Tibial nerve (tissue), 4 donors: ENCODE results near the gene DSG4.

Experiments used
- CTCF ChIP-seq, 5 experiments: fragments of 200-600 bp in 3 of 5; fragments of 450-650 bp in 2 of 5; sonication (generic) in 3 of 5; IDR thresholded peaks; one replicate each; pipeline ENCODE4 v1.5.1; 2016 to 2019; ENCODE audit warnings: antibody characterized with exemption in 5 of 5, mild to moderate bottlenecking in 3 of 5, moderate library complexity in 2 of 5
- EP300 ChIP-seq, 2 donors: sonication (generic); formaldehyde crosslinking; IDR thresholded peaks; one replicate each; pipeline ENCODE4 v1.6.1; 2017; ENCODE audit warnings: antibody characterized with exemption in 2 of 2, mild to moderate bottlenecking in 1 of 2
- POLR2A ChIP-seq, 2 donors: fragments of 450-650 bp; IDR thresholded peaks; one replicate each; pipeline ENCODE4 v1.6.1; 2017; ENCODE audit warnings: antibody characterized with exemption in 2 of 2, mild to moderate bottlenecking in 2 of 2, moderate library complexity in 2 of 2

- no peak for TF ChIP-seq EP300 (IDR thresholded peaks at IDR 0.05)
- TF ChIP-seq POLR2A (IDR thresholded peaks at IDR 0.05): no peak
- no peak for TF ChIP-seq CTCF (IDR thresholded peaks at IDR 0.05)
These were observed 24.8 kb downstream of the DSG4 start for GRCh38 chr18:31401156-31402025.
